IMR-90 (cell line): ENCODE measurements around the gene FGD5. TPM values are rescaled to one million over a fixed set of nuclear protein-coding genes. Genes with fewer than 3 reads are reported as not detected.

ENCODE experiments used
- ATAC-seq: fragments of 200-7000 bp; cut with Tn5 transposase; 2 replicates; pipeline ENCODE4 v1.9.1; 2020; ENCODE audit warnings: low read depth, mild to moderate bottlenecking, moderate library complexity
- BruUV-seq: library from RNA; stranded (reverse); fragments of 400-500 nt; replicated peaks from 2 replicates; lab custom pipeline; 2021; lab: Mats Ljungman, UMichigan
- CTCF ChIA-PET: fragments of 300-600 bp; formaldehyde crosslinking; extraction: SDS; loops from one replicate; lab custom pipeline; 2021; ENCODE audit warnings: antibody characterized with exemption; lab: Yijun Ruan, JAX
- POLR2A ChIA-PET: fragments of 300-600 bp; sonication (Branson Sonifier 250); formaldehyde crosslinking; loops from one replicate; lab custom pipeline; 2022; ENCODE audit warnings: antibody characterized with exemption; ENCODE audit not compliant: unreplicated experiment; lab: Charles Lee
- DNase-seq: peaks from one replicate; pipeline ENCODE4 v3.0.0; 2013
- H2AFZ ChIP-seq: replicated peaks from 2 replicates; pipeline ENCODE3; 2013; ENCODE audit warnings: low read length, mild to moderate bottlenecking; ENCODE audit not compliant: poor library complexity
- H2AK5ac ChIP-seq: 2 replicates; pipeline ENCODE4 v1.6.1; 2013; ENCODE audit warnings: low read depth, low read length, inconsistent platforms
- H2AK9ac ChIP-seq: replicated peaks from 2 replicates; pipeline ENCODE3; 2013; ENCODE audit warnings: mild to moderate bottlenecking, low read depth, low read length, moderate library complexity; ENCODE audit not compliant: poor library complexity
- H2BK120ac ChIP-seq: 2 replicates; pipeline ENCODE4 v1.6.1; 2013; ENCODE audit warnings: low read depth, low read length, inconsistent platforms
- H2BK15ac ChIP-seq: 3 replicates; pipeline ENCODE4 v1.6.1; 2013; ENCODE audit warnings: low read depth, low read length, inconsistent platforms
- H2BK20ac ChIP-seq: 2 replicates; pipeline ENCODE4 v1.6.1; 2013; ENCODE audit warnings: low read depth, mild to moderate bottlenecking, inconsistent platforms, low read length, moderate library complexity
- H2BK5ac ChIP-seq: 2 replicates; pipeline ENCODE4 v1.6.1; 2013; ENCODE audit warnings: mild to moderate bottlenecking, low read depth, low read length, inconsistent platforms; ENCODE audit not compliant: poor library complexity, severe bottlenecking
- H3K14ac ChIP-seq: replicated peaks from 2 replicates; pipeline ENCODE4 v1.6.1; 2013; ENCODE audit warnings: low read depth, low read length, inconsistent platforms
- H3K18ac ChIP-seq: 2 replicates; pipeline ENCODE4 v1.6.1; 2013; ENCODE audit warnings: low read depth, low read length, control low read depth
- H3K23ac ChIP-seq: 2 replicates; pipeline ENCODE4 v1.6.1; 2013; ENCODE audit warnings: low read depth, low read length, inconsistent platforms
- H3K27ac ChIP-seq: 2 replicates; pipeline ENCODE4 v1.5.1; 2013; ENCODE audit warnings: mild to moderate bottlenecking, control low read depth, low read length; ENCODE audit not compliant: insufficient read depth
- H3K27me3 ChIP-seq: 2 replicates; pipeline ENCODE4 v1.6.1; 2013; ENCODE audit warnings: low read length; ENCODE audit not compliant: control insufficient read depth, insufficient read depth
- H3K36me3 ChIP-seq: 2 replicates; pipeline ENCODE4 v1.6.1; 2013; ENCODE audit warnings: low read length, mixed read lengths; ENCODE audit not compliant: control insufficient read depth, insufficient read depth
- H3K4ac ChIP-seq: 2 replicates; pipeline ENCODE4 v1.6.1; 2013; ENCODE audit warnings: low read depth, low read length, inconsistent platforms
- H3K4me1 ChIP-seq: 2 replicates; pipeline ENCODE4 v1.6.1; 2013; ENCODE audit warnings: low read length, mixed read lengths; ENCODE audit not compliant: control insufficient read depth, insufficient read depth
- H3K4me2 ChIP-seq: 2 replicates; pipeline ENCODE4 v1.6.1; 2013; ENCODE audit warnings: low read depth, mild to moderate bottlenecking, control low read depth, low read length, moderate library complexity
- H3K4me3 ChIP-seq: 2 replicates; pipeline ENCODE4 v1.5.1; 2013; ENCODE audit warnings: low read depth, mild to moderate bottlenecking, control low read depth, low read length, moderate library complexity; ENCODE audit not compliant: insufficient read depth
- H3K56ac ChIP-seq: 2 replicates; pipeline ENCODE4 v1.6.1; 2013; ENCODE audit warnings: low read length, inconsistent platforms; ENCODE audit not compliant: insufficient read depth; ENCODE audit errors: extremely low read depth
- H3K79me1 ChIP-seq, 2 experiments: 2 replicates each; pipeline ENCODE4 v1.6.1; 2013; ENCODE audit warnings: low read length in 2 of 2, inconsistent platforms in 1 of 2, low read depth in 1 of 2
- H3K9ac ChIP-seq: 2 replicates; pipeline ENCODE4 v1.6.1; 2013; ENCODE audit warnings: low read depth, low read length, control low read depth
- H3K9me1 ChIP-seq: 2 replicates; pipeline ENCODE4 v1.6.1; 2013; ENCODE audit warnings: low read length, inconsistent platforms; ENCODE audit not compliant: insufficient read depth
- H3K9me3 ChIP-seq: 2 replicates; pipeline ENCODE4 v1.6.1; 2013; ENCODE audit warnings: low read length; ENCODE audit not compliant: control insufficient read depth, insufficient read depth
- H4K20me1 ChIP-seq: 2 replicates; pipeline ENCODE4 v1.6.1; 2013; ENCODE audit warnings: low read length, inconsistent platforms; ENCODE audit not compliant: insufficient read depth
- H4K5ac ChIP-seq: 2 replicates; pipeline ENCODE4 v1.6.1; 2013; ENCODE audit warnings: mild to moderate bottlenecking, low read depth, low read length, control low read depth
- H4K8ac ChIP-seq, 2 experiments: 2 replicates each; pipeline ENCODE4 v1.6.1; 2013; ENCODE audit warnings: low read depth in 2 of 2, low read length in 2 of 2, control low read depth in 1 of 2, inconsistent platforms in 1 of 2
- H4K91ac ChIP-seq: 2 replicates; pipeline ENCODE4 v1.6.1; 2013; ENCODE audit warnings: low read depth, low read length, inconsistent platforms; ENCODE audit not compliant: insufficient read depth
- BHLHE40 ChIP-seq: fragments of 150-350 bp; IDR thresholded peaks from 2 replicates; pipeline ENCODE4 v1.6.1; 2016; ENCODE audit warnings: mild to moderate bottlenecking, low read depth, low read length
- CEBPB ChIP-seq: IDR thresholded peaks from 2 replicates; pipeline ENCODE4 v1.6.1; 2012; ENCODE audit warnings: low read depth, low read length, improper control_type of control experiment
- CHD1 ChIP-seq: IDR thresholded peaks from 2 replicates; pipeline ENCODE4 v1.6.1; 2012; ENCODE audit warnings: low read depth, low read length, improper control_type of control experiment
- FOS ChIP-seq: fragments of 150-350 bp; IDR thresholded peaks from 2 replicates; pipeline ENCODE4 v1.6.1; 2016; ENCODE audit warnings: low read depth, low read length
- MAFK ChIP-seq: IDR thresholded peaks from 2 replicates; pipeline ENCODE4 v1.6.1; 2012; ENCODE audit warnings: low read depth, low read length, improper control_type of control experiment
- MAZ ChIP-seq: IDR thresholded peaks from 2 replicates; pipeline ENCODE4 v1.6.1; 2012; ENCODE audit warnings: low read depth, mild to moderate bottlenecking, low read length, improper control_type of control experiment, moderate library complexity, borderline replicate concordance
- MXI1 ChIP-seq: IDR thresholded peaks from 2 replicates; pipeline ENCODE4 v1.6.1; 2012; ENCODE audit warnings: low read depth, mild to moderate bottlenecking, low read length, moderate library complexity, borderline replicate concordance
- NFE2L2 ChIP-seq: fragments of 150-350 bp; IDR thresholded peaks from 2 replicates; pipeline ENCODE4 v1.6.1; 2016; ENCODE audit warnings: low read depth, mild to moderate bottlenecking, low read length
- POLR2A ChIP-seq: IDR thresholded peaks from 2 replicates; pipeline ENCODE4 v1.6.1; 2012; ENCODE audit warnings: mild to moderate bottlenecking, low read depth, low read length
- RAD21 ChIP-seq: IDR thresholded peaks from 2 replicates; pipeline ENCODE4 v1.6.1; 2012; ENCODE audit warnings: low read length, improper control_type of control experiment
- RCOR1 ChIP-seq: IDR thresholded peaks from 2 replicates; pipeline ENCODE4 v1.6.1; 2012; ENCODE audit warnings: mild to moderate bottlenecking, low read length, improper control_type of control experiment; ENCODE audit not compliant: insufficient replicate concordance
- RFX5 ChIP-seq: IDR thresholded peaks from 2 replicates; pipeline ENCODE4 v1.8.0; 2012; ENCODE audit warnings: low read depth, mild to moderate bottlenecking, low read length, moderate library complexity
- SMC3 ChIP-seq: fragments of 150-350 bp; IDR thresholded peaks from 2 replicates; pipeline ENCODE4 v1.6.1; 2016; ENCODE audit warnings: low read depth, mild to moderate bottlenecking, antibody characterized with exemption, low read length, moderate library complexity
- WGBS, 2 experiments: methylation state at CpG; one replicate each; pipeline versions ENCODE4 v1.1.5 to v1.1.7; 2013; ENCODE audit warnings: missing lambda C conversion rate in 2 of 2; ENCODE audit not compliant: insufficient read length in 1 of 2; ENCODE audit errors: extremely low coverage in 2 of 2; 5-methylcytosine and 5-hydroxymethylcytosine counted together
- dilution Hi-C: fragments of 300-500 bp; cut with HindIII; formaldehyde crosslinking; loops from one replicate; pipeline ENCODE4 v1.14.3; 2018; ENCODE audit warnings: low sequenced_read_pairs; ENCODE audit not compliant: unreplicated experiment
- in situ Hi-C: fragments of 300-500 bp; cut with MboI; formaldehyde crosslinking; loops from 3 replicates; pipeline ENCODE4 v1.14.3; 2019; ENCODE audit warnings: low sequenced_read_pairs, inconsistent platforms, mixed read lengths
- intact Hi-C: fragments of 100-400 bp; cut with micrococcal nuclease; formaldehyde crosslinking; loops from 2 replicates; pipeline ENCODE4 v1.10.0; 2022
- polyA plus RNA-seq, 3 experiments: library from polyadenylated mRNA; depleted of rRNA; stranded (reverse); fragments of >200 nt; gene quantifications; 2 replicates each; pipeline ENCODE4 v1.2.3, GENCODE V29; 2012; ENCODE audit warnings: low replicate concordance in 1 of 3
- total RNA-seq: library from RNA; depleted of rRNA; stranded (reverse); fragments of >200 nt; gene quantifications from 2 replicates; pipeline ENCODE4 v1.2.3, GENCODE V29; 2012
- TF ChIP-seq, protein P1 (sequence below): conservative IDR thresholded peaks from 2 replicates; pipeline ENCODE4 v1.5.1; 2012; ENCODE audit warnings: mild to moderate bottlenecking, low read depth, low read length, improper control_type of control experiment
- TF ChIP-seq, protein P2 (sequence below): fragments of 150-350 bp; IDR thresholded peaks from 2 replicates; pipeline ENCODE4 v1.6.1; 2016; ENCODE audit warnings: low read depth, mild to moderate bottlenecking, low read length, moderate library complexity, borderline replicate concordance
- TF ChIP-seq, protein P3 (sequence below): fragments of 150-350 bp; IDR thresholded peaks from 2 replicates; pipeline ENCODE4 v1.6.1; 2017; ENCODE audit warnings: mild to moderate bottlenecking, antibody characterized with exemption, low read length, low read depth

FGD5 gene
- total and polyA plus RNA-seq, 2 of the 4 experiments (the other 2 are of a cell fraction) = not detected

DNA sequence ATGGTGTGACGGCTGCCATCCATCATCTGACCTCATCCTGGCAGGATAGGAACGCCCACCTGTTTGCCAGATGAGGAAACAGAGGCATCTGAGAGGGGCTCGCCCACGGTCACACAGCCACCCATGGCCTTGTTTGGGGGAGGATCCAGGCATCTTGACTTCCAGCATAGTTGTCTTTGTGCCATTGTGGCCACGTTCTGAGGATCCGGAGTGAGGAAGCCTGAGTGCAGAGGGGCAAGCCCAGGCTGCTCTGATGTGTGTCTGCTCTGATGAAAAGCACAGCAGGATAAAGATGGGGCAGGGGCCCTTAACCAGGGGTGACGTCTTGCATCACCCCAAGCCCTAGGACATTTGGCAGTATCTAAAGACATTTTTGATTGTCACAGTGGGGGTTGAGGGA lies 58.7 kb downstream of the FGD5 start:
- no peaks in the 10 kb centered on the region for H3K4me1 ChIP-seq
- no peak overlapping the region for H3K14ac ChIP-seq
- in situ Hi-C loops = no loop called here
- no peak for DNase-seq
- H2BK15ac ChIP-seq = no peak overlapping the region
- H3K9ac ChIP-seq = no peak overlapping the region
- H3K4me3 ChIP-seq = no peak overlapping the region
- H3K9me3 ChIP-seq = no peaks in the 10 kb centered on the region
- H2AK5ac ChIP-seq = no peak overlapping the region
- no peak overlapping the region for H3K56ac ChIP-seq
- H3K27ac ChIP-seq = no peak overlapping the region
- no peak overlapping the region for H2BK120ac ChIP-seq
- no peak overlapping the region for H4K5ac ChIP-seq
- POLR2A ChIA-PET = no interaction called here
- H2AK9ac ChIP-seq = no peak overlapping the region
- H4K20me1 ChIP-seq = no peaks in the 10 kb centered on the region
- dilution Hi-C loops = no loop called here
- H3K27me3 ChIP-seq = peaks cover 11% of the 10 kb centered on the region
- no peak overlapping the region for H3K4ac ChIP-seq
- no peak overlapping the region for H2BK5ac ChIP-seq
- 27% methylated on average over 2 of the region's 7 CpGs; no CpG with 5 or more reads in 1 of the 2 experiments for WGBS, 2 experiments
- TF ChIP-seq, protein P1, sequence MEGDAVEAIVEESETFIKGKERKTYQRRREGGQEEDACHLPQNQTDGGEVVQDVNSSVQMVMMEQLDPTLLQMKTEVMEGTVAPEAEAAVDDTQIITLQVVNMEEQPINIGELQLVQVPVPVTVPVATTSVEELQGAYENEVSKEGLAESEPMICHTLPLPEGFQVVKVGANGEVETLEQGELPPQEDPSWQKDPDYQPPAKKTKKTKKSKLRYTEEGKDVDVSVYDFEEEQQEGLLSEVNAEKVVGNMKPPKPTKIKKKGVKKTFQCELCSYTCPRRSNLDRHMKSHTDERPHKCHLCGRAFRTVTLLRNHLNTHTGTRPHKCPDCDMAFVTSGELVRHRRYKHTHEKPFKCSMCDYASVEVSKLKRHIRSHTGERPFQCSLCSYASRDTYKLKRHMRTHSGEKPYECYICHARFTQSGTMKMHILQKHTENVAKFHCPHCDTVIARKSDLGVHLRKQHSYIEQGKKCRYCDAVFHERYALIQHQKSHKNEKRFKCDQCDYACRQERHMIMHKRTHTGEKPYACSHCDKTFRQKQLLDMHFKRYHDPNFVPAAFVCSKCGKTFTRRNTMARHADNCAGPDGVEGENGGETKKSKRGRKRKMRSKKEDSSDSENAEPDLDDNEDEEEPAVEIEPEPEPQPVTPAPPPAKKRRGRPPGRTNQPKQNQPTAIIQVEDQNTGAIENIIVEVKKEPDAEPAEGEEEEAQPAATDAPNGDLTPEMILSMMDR = no peak
- TF ChIP-seq MXI1 (no peak), POLR2A (no peak), BHLHE40 (no peak), SMC3 (no peak), NFE2L2 (no peak), MAFK (no peak), CHD1 (no peak), CEBPB (no peak), MAZ (no peak), RAD21 (no peak), RFX5 (no peak), FOS (no peak), RCOR1 (no peak)
- TF ChIP-seq, protein P2, sequence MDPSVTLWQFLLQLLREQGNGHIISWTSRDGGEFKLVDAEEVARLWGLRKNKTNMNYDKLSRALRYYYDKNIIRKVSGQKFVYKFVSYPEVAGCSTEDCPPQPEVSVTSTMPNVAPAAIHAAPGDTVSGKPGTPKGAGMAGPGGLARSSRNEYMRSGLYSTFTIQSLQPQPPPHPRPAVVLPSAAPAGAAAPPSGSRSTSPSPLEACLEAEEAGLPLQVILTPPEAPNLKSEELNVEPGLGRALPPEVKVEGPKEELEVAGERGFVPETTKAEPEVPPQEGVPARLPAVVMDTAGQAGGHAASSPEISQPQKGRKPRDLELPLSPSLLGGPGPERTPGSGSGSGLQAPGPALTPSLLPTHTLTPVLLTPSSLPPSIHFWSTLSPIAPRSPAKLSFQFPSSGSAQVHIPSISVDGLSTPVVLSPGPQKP = no peak
- TF ChIP-seq, protein P3, sequence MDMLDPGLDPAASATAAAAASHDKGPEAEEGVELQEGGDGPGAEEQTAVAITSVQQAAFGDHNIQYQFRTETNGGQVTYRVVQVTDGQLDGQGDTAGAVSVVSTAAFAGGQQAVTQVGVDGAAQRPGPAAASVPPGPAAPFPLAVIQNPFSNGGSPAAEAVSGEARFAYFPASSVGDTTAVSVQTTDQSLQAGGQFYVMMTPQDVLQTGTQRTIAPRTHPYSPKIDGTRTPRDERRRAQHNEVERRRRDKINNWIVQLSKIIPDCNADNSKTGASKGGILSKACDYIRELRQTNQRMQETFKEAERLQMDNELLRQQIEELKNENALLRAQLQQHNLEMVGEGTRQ = no peak
- no peak overlapping the region for H3K4me2 ChIP-seq
- no peak overlapping the region for H2AFZ ChIP-seq
- no peak overlapping the region for H2BK20ac ChIP-seq
- CTCF ChIA-PET = no interaction called here
- H3K23ac ChIP-seq = no peak overlapping the region
- H3K18ac ChIP-seq = no peak overlapping the region
- no peaks in the 10 kb centered on the region for H3K36me3 ChIP-seq
- H4K8ac ChIP-seq = no peak overlapping the region
- H4K91ac ChIP-seq = no peak overlapping the region
- intact Hi-C loops = no loop called here
- no peaks in the 10 kb centered on the region for H3K79me1 ChIP-seq
- no TSS peak for BruUV-seq
- no peaks in the 10 kb centered on the region for H3K9me1 ChIP-seq
- ATAC-seq = no peak
